ENCODE results near the gene GJA1. TPM values are rescaled to one million over a fixed set of nuclear protein-coding genes. Genes with fewer than 3 reads are reported as not detected.

Gene GJA1
- polyA plus RNA-seq, 3 donors: not detected

DNA sequence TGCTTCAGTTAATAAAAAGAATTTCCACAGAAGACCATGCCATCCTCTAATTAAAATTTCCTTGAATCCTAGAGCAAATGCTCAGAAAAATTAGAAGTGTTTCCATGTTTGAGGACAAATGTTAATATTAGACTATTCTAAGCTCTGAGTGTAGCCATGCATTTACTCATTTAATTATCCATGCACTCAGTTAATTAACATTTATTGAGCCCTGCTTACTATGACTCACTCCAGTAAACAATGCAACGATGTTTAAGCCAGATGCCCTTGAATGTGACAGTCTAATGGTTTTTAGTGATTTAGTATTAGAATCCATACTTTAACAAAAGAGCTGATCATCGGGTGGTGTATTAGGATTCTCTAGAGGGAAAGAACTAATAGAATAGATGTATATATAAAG is 37.3 kb upstream of the GJA1 start:
- H3K36me3 Mint-ChIP-seq: no peaks in the 10 kb centered on the region
- Histone ChIP-seq H3K4me2 (replicated peaks; ENCODE audit: extremely low read depth, low read length, poor library complexity, severe bottlenecking) (no peak overlapping the region), H3K27me3 (ENCODE audit: control insufficient read depth in 2 of 2, insufficient read depth in 2 of 2, low read length in 2 of 2) (no peaks in the 10 kb centered on the region), H3K36me3 (replicated peaks in 1 of 2; ENCODE audit: control insufficient read depth in 1 of 2, insufficient read depth in 2 of 2, low read length in 2 of 2) (no peaks in the 10 kb centered on the region), H3K4me3 (replicated peaks in 1 of 3; ENCODE audit: low read depth in 2 of 3, low read length in 3 of 3) (no peak overlapping the region), H3K9me3 (replicated peaks in 1 of 2; ENCODE audit: control insufficient read depth in 1 of 2, insufficient read depth in 1 of 2, low read length in 2 of 2) (no peaks in the 10 kb centered on the region), H3K79me2 (ENCODE audit: insufficient read depth, low read length) (no peaks in the 10 kb centered on the region), H2AFZ (ENCODE audit: insufficient read depth, low read depth, low read length, poor library complexity, severe bottlenecking) (no peak overlapping the region), H3K27ac (ENCODE audit: low read depth in 1 of 2, low read length in 2 of 2) (no peak overlapping the region), H3K9ac (ENCODE audit: insufficient read depth, low read length, poor library complexity, severe bottlenecking) (no peak overlapping the region), H3K4me1 (ENCODE audit: control insufficient read depth in 1 of 2, insufficient read depth in 2 of 2, low read length in 2 of 2) (no peaks in the 10 kb centered on the region), H4K20me1 (ENCODE audit: insufficient read depth, low read length) (no peaks in the 10 kb centered on the region)
- H3K9me3 Mint-ChIP-seq: no peaks in the 10 kb centered on the region
- no peak overlapping the region for H3K27ac Mint-ChIP-seq
- H3K4me3 Mint-ChIP-seq: no peak overlapping the region
- 100% methylated on average over 1 of the region's 2 CpGs for WGBS (ENCODE audit: insufficient coverage)
- H3K4me1 Mint-ChIP-seq: no peaks in the 10 kb centered on the region
- DNase-seq: no peak
- peaks cover 0 to 1% (median 0%) of the 10 kb centered on the region in 3 donors for H3K27me3 Mint-ChIP-seq (ENCODE audit: low read depth in 3 of 3)
- intact Hi-C loops (cut with micrococcal nuclease): no loop called here
- TF ChIP-seq, protein P1, sequence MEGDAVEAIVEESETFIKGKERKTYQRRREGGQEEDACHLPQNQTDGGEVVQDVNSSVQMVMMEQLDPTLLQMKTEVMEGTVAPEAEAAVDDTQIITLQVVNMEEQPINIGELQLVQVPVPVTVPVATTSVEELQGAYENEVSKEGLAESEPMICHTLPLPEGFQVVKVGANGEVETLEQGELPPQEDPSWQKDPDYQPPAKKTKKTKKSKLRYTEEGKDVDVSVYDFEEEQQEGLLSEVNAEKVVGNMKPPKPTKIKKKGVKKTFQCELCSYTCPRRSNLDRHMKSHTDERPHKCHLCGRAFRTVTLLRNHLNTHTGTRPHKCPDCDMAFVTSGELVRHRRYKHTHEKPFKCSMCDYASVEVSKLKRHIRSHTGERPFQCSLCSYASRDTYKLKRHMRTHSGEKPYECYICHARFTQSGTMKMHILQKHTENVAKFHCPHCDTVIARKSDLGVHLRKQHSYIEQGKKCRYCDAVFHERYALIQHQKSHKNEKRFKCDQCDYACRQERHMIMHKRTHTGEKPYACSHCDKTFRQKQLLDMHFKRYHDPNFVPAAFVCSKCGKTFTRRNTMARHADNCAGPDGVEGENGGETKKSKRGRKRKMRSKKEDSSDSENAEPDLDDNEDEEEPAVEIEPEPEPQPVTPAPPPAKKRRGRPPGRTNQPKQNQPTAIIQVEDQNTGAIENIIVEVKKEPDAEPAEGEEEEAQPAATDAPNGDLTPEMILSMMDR (IDR thresholded peaks at IDR 0.05): no peak

DNA sequence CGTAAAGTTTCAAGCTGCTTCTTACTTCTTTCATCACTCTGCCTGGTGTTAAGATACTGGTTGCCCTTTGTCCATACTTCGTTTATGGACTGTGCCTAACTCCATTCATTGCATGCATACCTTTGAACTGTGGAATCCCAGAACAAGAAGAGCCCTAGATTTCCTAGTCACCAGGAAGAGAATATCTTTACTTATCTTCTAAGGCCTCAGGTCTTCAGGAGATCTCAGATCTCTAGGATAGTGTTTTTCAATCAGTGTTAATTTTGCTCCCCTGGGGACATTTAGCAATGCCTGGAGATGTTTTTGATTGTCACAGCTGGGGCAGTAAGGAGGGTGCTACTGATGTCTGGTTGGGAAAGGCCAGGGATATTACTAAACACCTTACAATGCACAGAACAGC is 35.5 kb upstream of the GJA1 start:
- H3K9me3 Mint-ChIP-seq: no peaks in the 10 kb centered on the region
- no peaks in the 10 kb centered on the region for H3K36me3 Mint-ChIP-seq
- H3K36me3 ChIP-seq (replicated peaks in 1 of 2; ENCODE audit: control insufficient read depth in 1 of 2, insufficient read depth in 2 of 2, low read length in 2 of 2): no peaks in the 10 kb centered on the region
- no peak overlapping the region for H2AFZ ChIP-seq (ENCODE audit: insufficient read depth, low read depth, low read length, poor library complexity, severe bottlenecking)
- DNase-seq: no peak
- no peaks in the 10 kb centered on the region for H3K27me3 ChIP-seq (ENCODE audit: control insufficient read depth in 2 of 2, insufficient read depth in 2 of 2, low read length in 2 of 2)
- TF ChIP-seq, protein P1 (IDR thresholded peaks at IDR 0.05): no peak
- H3K27me3 Mint-ChIP-seq (ENCODE audit: low read depth in 3 of 3): peaks cover 0 to 1% (median 1%) of the 10 kb centered on the region in 3 donors
- WGBS (ENCODE audit: insufficient coverage): 80% methylated on average over 1 of the region's 2 CpGs
- H3K27ac ChIP-seq (ENCODE audit: low read depth in 1 of 2, low read length in 2 of 2): no peak overlapping the region
- no peak overlapping the region for H3K4me2 ChIP-seq (replicated peaks; ENCODE audit: extremely low read depth, low read length, poor library complexity, severe bottlenecking)
- H3K4me3 ChIP-seq (replicated peaks in 1 of 3; ENCODE audit: low read depth in 2 of 3, low read length in 3 of 3): no peak overlapping the region
- H4K20me1 ChIP-seq (ENCODE audit: insufficient read depth, low read length): no peaks in the 10 kb centered on the region
- no peaks in the 10 kb centered on the region for H3K79me2 ChIP-seq (ENCODE audit: insufficient read depth, low read length)
- no peak overlapping the region for H3K4me3 Mint-ChIP-seq
- no peaks in the 10 kb centered on the region for H3K4me1 ChIP-seq (ENCODE audit: control insufficient read depth in 1 of 2, insufficient read depth in 2 of 2, low read length in 2 of 2)
- no peak overlapping the region for H3K27ac Mint-ChIP-seq
- no peaks in the 10 kb centered on the region for H3K4me1 Mint-ChIP-seq
- no peak overlapping the region for H3K9ac ChIP-seq (ENCODE audit: insufficient read depth, low read length, poor library complexity, severe bottlenecking)
- intact Hi-C loops (cut with micrococcal nuclease): no loop called here
- no peaks in the 10 kb centered on the region for H3K9me3 ChIP-seq (replicated peaks in 1 of 2; ENCODE audit: control insufficient read depth in 1 of 2, insufficient read depth in 1 of 2, low read length in 2 of 2)
